Stomach (tissue), 4 donors: ENCODE measurements around the gene NUDT6.

Experiments used
- CTCF ChIP-seq, 7 experiments: fragments of 450-650 bp in 4 of 7; fragments of 200-600 bp in 3 of 7; sonication (generic) in 3 of 7; IDR thresholded peaks; one replicate each; pipeline ENCODE4 v1.5.1; 2016 to 2019; ENCODE audit warnings: antibody characterized with exemption in 7 of 7, control low read depth in 2 of 7, mild to moderate bottlenecking in 1 of 7
- EP300 ChIP-seq: sonication (generic); formaldehyde crosslinking; IDR thresholded peaks from one replicate; pipeline ENCODE4 v1.6.1; 2017; ENCODE audit warnings: antibody characterized with exemption
- POLR2A ChIP-seq, 4 donors: fragments of 450-650 bp; IDR thresholded peaks; one replicate each; pipeline ENCODE4 v1.6.1; 2016; ENCODE audit warnings: antibody characterized with exemption in 4 of 4, control low read depth in 2 of 4, mild to moderate bottlenecking in 1 of 4, moderate library complexity in 1 of 4
- POLR2AphosphoS5 ChIP-seq, 3 donors: sonication (generic); formaldehyde crosslinking; IDR thresholded peaks; one replicate each; pipeline ENCODE4 v1.6.1; 2016; ENCODE audit warnings: antibody characterized with exemption in 3 of 3

GRCh38 chr4:122900314-122900713, 22.1 kb downstream of the NUDT6 start:
- TF ChIP-seq CTCF (IDR thresholded peaks at IDR 0.05) (no peak), POLR2A (IDR thresholded peaks at IDR 0.05) (no peak), POLR2AphosphoS5 (IDR thresholded peaks at IDR 0.05) (no peak), EP300 (no peak)
